Vagina (tissue), 2 donors: ENCODE data around the gene RHEX.

ENCODE experiments used
- POLR2AphosphoS5 ChIP-seq, 2 donors: sonication (generic); formaldehyde crosslinking; IDR thresholded peaks; one replicate each; pipeline ENCODE4 v1.9.0; 2017; ENCODE audit warnings: antibody characterized with exemption in 2 of 2, mild to moderate bottlenecking in 2 of 2, low read depth in 1 of 2; ENCODE audit not compliant: insufficient read depth in 1 of 2
- TF ChIP-seq, protein P1 (sequence below), 3 experiments: fragments of 450-650 bp in 2 of 3; fragments of 200-600 bp in 1 of 3; sonication (generic) in 1 of 3; IDR thresholded peaks; one replicate each; pipeline ENCODE4 v1.5.1; 2017 to 2019; ENCODE audit warnings: antibody characterized with exemption in 3 of 3, mild to moderate bottlenecking in 2 of 3, moderate library complexity in 2 of 3

DNA sequence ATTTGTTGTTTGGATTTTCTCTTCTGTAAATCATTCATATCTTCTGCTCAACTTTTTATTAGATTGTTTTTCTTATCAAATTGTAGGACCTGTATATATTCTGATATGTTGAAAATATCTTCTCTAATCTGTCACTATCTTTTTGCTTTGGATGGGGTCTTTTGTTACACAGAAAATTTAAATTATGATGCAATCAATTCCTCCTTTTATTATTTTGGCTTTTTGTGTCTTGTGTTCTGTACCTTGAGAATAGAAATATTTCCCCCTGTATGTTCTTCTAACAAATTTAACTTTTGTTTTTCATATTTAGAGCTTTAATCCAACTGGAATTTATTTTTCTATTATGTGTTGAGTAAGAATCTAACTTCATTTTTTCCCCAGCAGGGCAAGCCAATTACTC lies 67.4 kb downstream of the RHEX start:
- TF ChIP-seq, protein P1, sequence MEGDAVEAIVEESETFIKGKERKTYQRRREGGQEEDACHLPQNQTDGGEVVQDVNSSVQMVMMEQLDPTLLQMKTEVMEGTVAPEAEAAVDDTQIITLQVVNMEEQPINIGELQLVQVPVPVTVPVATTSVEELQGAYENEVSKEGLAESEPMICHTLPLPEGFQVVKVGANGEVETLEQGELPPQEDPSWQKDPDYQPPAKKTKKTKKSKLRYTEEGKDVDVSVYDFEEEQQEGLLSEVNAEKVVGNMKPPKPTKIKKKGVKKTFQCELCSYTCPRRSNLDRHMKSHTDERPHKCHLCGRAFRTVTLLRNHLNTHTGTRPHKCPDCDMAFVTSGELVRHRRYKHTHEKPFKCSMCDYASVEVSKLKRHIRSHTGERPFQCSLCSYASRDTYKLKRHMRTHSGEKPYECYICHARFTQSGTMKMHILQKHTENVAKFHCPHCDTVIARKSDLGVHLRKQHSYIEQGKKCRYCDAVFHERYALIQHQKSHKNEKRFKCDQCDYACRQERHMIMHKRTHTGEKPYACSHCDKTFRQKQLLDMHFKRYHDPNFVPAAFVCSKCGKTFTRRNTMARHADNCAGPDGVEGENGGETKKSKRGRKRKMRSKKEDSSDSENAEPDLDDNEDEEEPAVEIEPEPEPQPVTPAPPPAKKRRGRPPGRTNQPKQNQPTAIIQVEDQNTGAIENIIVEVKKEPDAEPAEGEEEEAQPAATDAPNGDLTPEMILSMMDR (IDR thresholded peaks at IDR 0.05), result no peak
- no peak for TF ChIP-seq POLR2AphosphoS5 (IDR thresholded peaks at IDR 0.05; ENCODE audit: insufficient read depth in 1 of 2, low read depth in 1 of 2)
